ENCODE data around the gene LRCH1. TPM values are rescaled to one million over a fixed set of nuclear protein-coding genes. Genes with fewer than 3 reads are reported as not detected.
A peak's percentile ranks its signal among the peaks of the same experiment; 100 is the strongest.

The LRCH1 gene
- total and polyA plus RNA-seq, 4 donors, result 13.4 to 19.0 (median 14.6) TPM

- WGBS (ENCODE audit: insufficient coverage), result 100% methylated on average over 2 of the region's 3 CpGs
- DNase-seq (ENCODE audit: low read depth in 4 of 6, low spot score in 6 of 6), result no peak
- H3K4me3 ChIP-seq (ENCODE audit: low read depth, low read length), result no peak overlapping the region
- H3K4me1 ChIP-seq (ENCODE audit: control insufficient read depth, insufficient read depth, low read length), result peaks cover 7% of the 10 kb centered on the region
- H3K36me3 ChIP-seq (ENCODE audit: control insufficient read depth, insufficient read depth, low read length), result peaks cover under 1% of the 10 kb centered on the region
- H3K27ac ChIP-seq (ENCODE audit: low read depth, low read length), result no peak overlapping the region
- H3K9me3 ChIP-seq (ENCODE audit: control insufficient read depth, insufficient read depth, low read length), result no peaks in the 10 kb centered on the region
- no peaks in the 10 kb centered on the region for H3K27me3 ChIP-seq (ENCODE audit: control insufficient read depth, insufficient read depth, low read length)
Measured at GRCh38 chr13:46676378-46676725, 123.4 kb downstream of the LRCH1 start.

- peak in 1 of 6 donors; percentile 50 for DNase-seq (ENCODE audit: low read depth in 4 of 6, low spot score in 6 of 6)
- 52% methylated on average over 6 of the region's 12 CpGs for WGBS (ENCODE audit: insufficient coverage)
- H3K9me3 ChIP-seq (ENCODE audit: control insufficient read depth, insufficient read depth, low read length), result no peaks in the 10 kb centered on the region
- no peaks in the 10 kb centered on the region for H3K27me3 ChIP-seq (ENCODE audit: control insufficient read depth, insufficient read depth, low read length)
- peak overlapping the region; percentile 78 for H3K27ac ChIP-seq (ENCODE audit: low read depth, low read length)
- peaks cover 7% of the 10 kb centered on the region for H3K4me1 ChIP-seq (ENCODE audit: control insufficient read depth, insufficient read depth, low read length)
- H3K4me3 ChIP-seq (ENCODE audit: low read depth, low read length), result peak overlapping the region; percentile 14
- no peaks in the 10 kb centered on the region for H3K36me3 ChIP-seq (ENCODE audit: control insufficient read depth, insufficient read depth, low read length)
Measured at GRCh38 chr13:46679369-46680120, 126.6 kb downstream of the LRCH1 start.

- Histone ChIP-seq H3K9me3 (ENCODE audit: control insufficient read depth, insufficient read depth, low read length) (no peaks in the 10 kb centered on the region), H3K4me3 (ENCODE audit: low read depth, low read length) (no peak overlapping the region), H3K27me3 (ENCODE audit: control insufficient read depth, insufficient read depth, low read length) (no peaks in the 10 kb centered on the region), H3K27ac (ENCODE audit: low read depth, low read length) (no peak overlapping the region), H3K36me3 (ENCODE audit: control insufficient read depth, insufficient read depth, low read length) (no peaks in the 10 kb centered on the region), H3K4me1 (ENCODE audit: control insufficient read depth, insufficient read depth, low read length) (peaks cover 3% of the 10 kb centered on the region)
- no peak for DNase-seq (ENCODE audit: low read depth in 4 of 6, low spot score in 6 of 6)
- WGBS (ENCODE audit: insufficient coverage), result 100% methylated on average over 1 of the region's 3 CpGs
Measured at GRCh38 chr13:46682015-46682414, 129.0 kb downstream of the LRCH1 start.

GRCh38 chr13:46682707-46683106 is 129.7 kb downstream of the LRCH1 start:
- Histone ChIP-seq H3K9me3 (ENCODE audit: control insufficient read depth, insufficient read depth, low read length) (no peaks in the 10 kb centered on the region), H3K27ac (ENCODE audit: low read depth, low read length) (no peak overlapping the region), H3K36me3 (ENCODE audit: control insufficient read depth, insufficient read depth, low read length) (no peaks in the 10 kb centered on the region), H3K4me3 (ENCODE audit: low read depth, low read length) (no peak overlapping the region), H3K4me1 (ENCODE audit: control insufficient read depth, insufficient read depth, low read length) (peaks cover 3% of the 10 kb centered on the region), H3K27me3 (ENCODE audit: control insufficient read depth, insufficient read depth, low read length) (no peaks in the 10 kb centered on the region)
- DNase-seq (ENCODE audit: low read depth in 4 of 6, low spot score in 6 of 6), result no peak
- no CpG with 5 or more reads among the region's 1 CpG for WGBS (ENCODE audit: insufficient coverage)

GRCh38 chr13:46683676-46684260 is 130.8 kb downstream of the LRCH1 start:
- DNase-seq (ENCODE audit: low read depth in 4 of 6, low spot score in 6 of 6), result no peak
- no CpG with 5 or more reads among the region's 1 CpG for WGBS (ENCODE audit: insufficient coverage)
- H3K4me3 ChIP-seq (ENCODE audit: low read depth, low read length), result no peak overlapping the region
- H3K36me3 ChIP-seq (ENCODE audit: control insufficient read depth, insufficient read depth, low read length), result no peaks in the 10 kb centered on the region
- no peaks in the 10 kb centered on the region for H3K27me3 ChIP-seq (ENCODE audit: control insufficient read depth, insufficient read depth, low read length)
- H3K4me1 ChIP-seq (ENCODE audit: control insufficient read depth, insufficient read depth, low read length), result peaks cover 3% of the 10 kb centered on the region
- no peaks in the 10 kb centered on the region for H3K9me3 ChIP-seq (ENCODE audit: control insufficient read depth, insufficient read depth, low read length)
- H3K27ac ChIP-seq (ENCODE audit: low read depth, low read length), result no peak overlapping the region

- no peak for DNase-seq (ENCODE audit: low read depth in 4 of 6, low spot score in 6 of 6)
- Histone ChIP-seq H3K9me3 (ENCODE audit: control insufficient read depth, insufficient read depth, low read length) (no peaks in the 10 kb centered on the region), H3K4me3 (ENCODE audit: low read depth, low read length) (no peak overlapping the region), H3K36me3 (ENCODE audit: control insufficient read depth, insufficient read depth, low read length) (no peaks in the 10 kb centered on the region), H3K27me3 (ENCODE audit: control insufficient read depth, insufficient read depth, low read length) (no peaks in the 10 kb centered on the region), H3K27ac (ENCODE audit: low read depth, low read length) (no peak overlapping the region), H3K4me1 (ENCODE audit: control insufficient read depth, insufficient read depth, low read length) (peaks cover 2% of the 10 kb centered on the region)
- 80% methylated on average over 1 of the region's 3 CpGs for WGBS (ENCODE audit: insufficient coverage)
Measured at GRCh38 chr13:46684287-46685001, 131.5 kb downstream of the LRCH1 start.

- no peaks in the 10 kb centered on the region for H3K27me3 ChIP-seq (ENCODE audit: control insufficient read depth, insufficient read depth, low read length)
- whole genome bisulfite sequencing (ENCODE audit: insufficient coverage), result 82% methylated on average over 4 of the region's 10 CpGs
- H3K4me3 ChIP-seq (ENCODE audit: low read depth, low read length), result no peak overlapping the region
- H3K36me3 ChIP-seq (ENCODE audit: control insufficient read depth, insufficient read depth, low read length), result no peaks in the 10 kb centered on the region
- H3K4me1 ChIP-seq (ENCODE audit: control insufficient read depth, insufficient read depth, low read length), result no peaks in the 10 kb centered on the region
- H3K9me3 ChIP-seq (ENCODE audit: control insufficient read depth, insufficient read depth, low read length), result no peaks in the 10 kb centered on the region
- DNase-seq (ENCODE audit: low read depth in 4 of 6, low spot score in 6 of 6), result no peak
- no peak overlapping the region for H3K27ac ChIP-seq (ENCODE audit: low read depth, low read length)
Measured at GRCh38 chr13:46685006-46685730, 132.2 kb downstream of the LRCH1 start.

GRCh38 chr13:46686171-46686570 is 133.2 kb downstream of the LRCH1 start:
- H3K27ac ChIP-seq (ENCODE audit: low read depth, low read length), result no peak overlapping the region
- DNase-seq (ENCODE audit: low read depth in 4 of 6, low spot score in 6 of 6), result no peak

GRCh38 chr13:46687810-46688209 is 134.8 kb downstream of the LRCH1 start:
- no peak overlapping the region for H3K27ac ChIP-seq (ENCODE audit: low read depth, low read length)
- WGBS (ENCODE audit: insufficient coverage), result no CpG with 5 or more reads among the region's 1 CpG
- H3K9me3 ChIP-seq (ENCODE audit: control insufficient read depth, insufficient read depth, low read length), result no peaks in the 10 kb centered on the region
- no peak for DNase-seq (ENCODE audit: low read depth in 4 of 6, low spot score in 6 of 6)
- no peaks in the 10 kb centered on the region for H3K36me3 ChIP-seq (ENCODE audit: control insufficient read depth, insufficient read depth, low read length)
- H3K4me3 ChIP-seq (ENCODE audit: low read depth, low read length), result no peak overlapping the region
- H3K4me1 ChIP-seq (ENCODE audit: control insufficient read depth, insufficient read depth, low read length), result no peaks in the 10 kb centered on the region
- no peaks in the 10 kb centered on the region for H3K27me3 ChIP-seq (ENCODE audit: control insufficient read depth, insufficient read depth, low read length)

More at GRCh38 chr13:46686171-46686570, 133.2 kb downstream of the LRCH1 start:
- WGBS (ENCODE audit: insufficient coverage), result 87% methylated on average over 3 of the region's 4 CpGs
- H3K4me1 ChIP-seq (ENCODE audit: control insufficient read depth, insufficient read depth, low read length), result no peaks in the 10 kb centered on the region
- H3K4me3 ChIP-seq (ENCODE audit: low read depth, low read length), result no peak overlapping the region
- H3K9me3 ChIP-seq (ENCODE audit: control insufficient read depth, insufficient read depth, low read length), result no peaks in the 10 kb centered on the region
- no peaks in the 10 kb centered on the region for H3K27me3 ChIP-seq (ENCODE audit: control insufficient read depth, insufficient read depth, low read length)
- no peaks in the 10 kb centered on the region for H3K36me3 ChIP-seq (ENCODE audit: control insufficient read depth, insufficient read depth, low read length)

All from spinal cord (tissue), 10 donors.